Stimulated activated effector memory CD8-positive, alpha-beta T cell treated with anti-CD3 and anti-CD28 coated beads, Interleukin-12 subunit alpha, Interleukin-12 subunit beta, amount 100 ng/mL, for 72 hours (primary cell): Measurements from ENCODE around the gene FOXK1.

Experiments used
- ATAC-seq: fragments of 150-1000 bp; cut with Tn5 transposase; 2 replicates; pipeline ENCODE4 v1.10.0; 2021
- DNase-seq, 2 donors: peaks; one replicate each; pipeline ENCODE4 v3.0.0; 2021 to 2022; ENCODE audit warnings: low spot score in 2 of 2
- H3K27ac Mint-ChIP-seq: one replicate; pipeline ENCODE4 v1.8.0; 2022; ENCODE audit warnings: mild to moderate bottlenecking, mixed read lengths
- H3K36me3 Mint-ChIP-seq: one replicate; pipeline ENCODE4 v1.8.0; 2022; ENCODE audit warnings: mild to moderate bottlenecking, mixed read lengths
- H3K4me1 Mint-ChIP-seq: one replicate; pipeline ENCODE4 v1.8.0; 2022; ENCODE audit warnings: mixed read lengths
- H3K4me3 Mint-ChIP-seq: one replicate; pipeline ENCODE4 v1.8.0; 2022; ENCODE audit warnings: mild to moderate bottlenecking, mixed read lengths
- H3K9me3 Mint-ChIP-seq: one replicate; pipeline ENCODE4 v1.8.0; 2022; ENCODE audit warnings: mixed read lengths

FOXK1 gene

GRCh38 chr7:4764402-4765007 is 82.4 kb downstream of the FOXK1 start:
- H3K9me3 Mint-ChIP-seq = no peaks in the 10 kb centered on the region
- no peak overlapping the region for H3K4me3 Mint-ChIP-seq
- no peak for DNase-seq
- H3K36me3 Mint-ChIP-seq = peaks cover 57% of the 10 kb centered on the region
- no peak for ATAC-seq
- H3K4me1 Mint-ChIP-seq = no peaks in the 10 kb centered on the region
- H3K27ac Mint-ChIP-seq = peak overlapping the region; percentile 45

DNA sequence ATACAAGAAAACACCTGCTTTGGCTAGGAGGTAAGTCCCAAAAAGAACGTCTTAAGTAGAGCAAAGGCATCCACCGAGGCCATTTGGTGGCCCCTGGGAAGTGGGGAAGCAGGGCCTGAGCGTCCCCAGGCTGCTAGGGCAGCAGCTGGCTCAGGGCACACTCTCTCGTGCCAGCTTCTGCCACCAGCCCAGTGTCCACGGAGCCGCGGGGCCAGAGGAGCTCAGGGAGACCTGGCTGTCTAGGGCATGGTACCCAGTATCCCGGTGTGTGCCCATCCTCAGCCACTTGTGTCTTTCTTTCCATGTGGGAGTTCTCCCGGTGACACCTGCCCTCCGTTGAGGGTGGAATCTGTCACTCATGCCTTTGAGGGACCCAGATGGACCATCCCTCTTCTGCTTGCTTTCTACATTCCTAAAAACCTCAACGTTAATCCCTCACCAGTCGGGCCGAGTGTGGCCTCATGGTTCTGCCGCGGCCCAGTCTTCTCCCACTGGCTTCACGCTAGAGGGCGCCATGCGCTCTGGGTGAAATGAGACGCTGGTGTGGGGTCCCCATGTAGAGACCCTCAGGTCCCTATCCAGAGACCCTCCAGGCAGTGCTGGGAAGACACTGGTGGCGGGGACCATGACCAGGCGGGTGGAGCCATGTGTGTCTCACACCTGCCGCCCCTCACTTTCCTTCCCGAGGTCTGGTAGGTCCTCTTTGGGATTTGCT is 83.8 kb downstream of the FOXK1 start:
- no peak for DNase-seq
- Mint-ChIP-seq H3K4me3 (no peak overlapping the region), H3K36me3 (peaks cover 43% of the 10 kb centered on the region), H3K27ac (no peak overlapping the region), H3K9me3 (no peaks in the 10 kb centered on the region), H3K4me1 (no peaks in the 10 kb centered on the region)
- ATAC-seq = no peak

- Mint-ChIP-seq H3K36me3 (peaks cover 36% of the 10 kb centered on the region), H3K9me3 (no peaks in the 10 kb centered on the region), H3K27ac (no peak overlapping the region), H3K4me1 (no peaks in the 10 kb centered on the region), H3K4me3 (no peak overlapping the region)
- ATAC-seq = no peak
- no peak for DNase-seq
Observed at GRCh38 chr7:4766666-4767519, 84.8 kb downstream of the FOXK1 start.

DNA sequence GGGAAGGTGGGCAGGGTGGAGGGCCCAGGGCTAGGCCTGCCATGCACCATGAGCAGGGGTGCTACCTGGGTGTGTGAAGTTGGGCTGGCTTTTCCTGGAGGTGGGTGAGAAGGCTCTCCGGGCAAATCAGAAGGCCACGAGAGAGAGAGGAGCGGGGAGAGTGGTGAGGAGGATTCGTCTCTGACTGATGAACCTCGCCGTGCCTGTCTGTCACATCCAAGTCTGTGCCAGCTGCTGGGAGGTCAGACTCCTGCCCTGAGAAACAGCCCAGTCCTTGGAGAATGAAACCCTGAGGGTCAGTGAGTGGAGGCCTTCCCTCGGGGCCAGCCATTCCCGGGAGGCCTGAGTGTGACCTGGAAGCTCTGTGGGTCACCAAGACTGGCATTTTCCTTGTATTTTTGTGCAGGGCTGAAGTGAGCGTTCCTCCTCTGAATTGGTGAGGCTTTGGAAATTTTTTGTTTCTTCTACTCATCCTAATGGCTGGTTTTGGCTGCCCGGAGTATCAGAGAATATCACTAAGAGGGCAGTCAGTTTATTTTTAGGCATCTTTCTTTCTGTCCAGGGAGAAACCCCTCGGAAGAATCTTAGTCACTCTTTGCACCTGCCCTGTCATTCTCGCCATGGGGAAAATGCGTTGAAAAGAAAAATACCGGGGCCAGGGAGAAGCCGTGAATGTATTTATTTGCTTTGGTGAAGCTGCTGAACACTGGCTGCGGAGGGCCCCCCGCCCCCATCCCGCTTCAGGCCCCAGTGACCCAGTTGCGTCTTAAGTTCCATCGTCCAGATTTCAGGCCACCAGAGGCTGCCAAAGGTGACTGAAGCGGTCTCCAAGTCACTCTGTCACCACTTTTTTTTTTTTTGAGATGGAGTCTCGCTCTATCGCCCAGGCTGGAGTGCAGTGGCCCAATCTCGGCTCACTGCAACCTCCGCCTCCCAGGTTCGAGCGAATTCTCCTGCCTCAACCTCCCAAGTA is 86.8 kb downstream of the FOXK1 start:
- Mint-ChIP-seq H3K36me3 (peaks cover 19% of the 10 kb centered on the region), H3K4me3 (no peak overlapping the region), H3K4me1 (peaks cover under 1% of the 10 kb centered on the region), H3K9me3 (no peaks in the 10 kb centered on the region), H3K27ac (peak overlapping the region; percentile 12)
- ATAC-seq (no peak), DNase-seq (no peak)

GRCh38 chr7:4769761-4770160 is 87.7 kb downstream of the FOXK1 start:
- H3K4me1 Mint-ChIP-seq = peaks cover 9% of the 10 kb centered on the region
- H3K9me3 Mint-ChIP-seq = no peaks in the 10 kb centered on the region
- H3K4me3 Mint-ChIP-seq = no peak overlapping the region
- peak overlapping the region; percentile 34 for H3K27ac Mint-ChIP-seq
- ATAC-seq (no peak), DNase-seq (no peak)
- H3K36me3 Mint-ChIP-seq = peaks cover 12% of the 10 kb centered on the region

- no peak for ATAC-seq
- Mint-ChIP-seq H3K27ac (peak overlapping the region; percentile 34), H3K4me1 (peaks cover 16% of the 10 kb centered on the region), H3K9me3 (no peaks in the 10 kb centered on the region), H3K36me3 (peaks cover 18% of the 10 kb centered on the region), H3K4me3 (no peak overlapping the region)
- no peak for DNase-seq
Observed at GRCh38 chr7:4770886-4771285, 88.8 kb downstream of the FOXK1 start.

- no peak overlapping the region for H3K27ac Mint-ChIP-seq
- H3K4me1 Mint-ChIP-seq = peaks cover 23% of the 10 kb centered on the region
- H3K9me3 Mint-ChIP-seq = no peaks in the 10 kb centered on the region
- DNase-seq (no peak), ATAC-seq (no peak)
- H3K4me3 Mint-ChIP-seq = no peak overlapping the region
- peaks cover 13% of the 10 kb centered on the region for H3K36me3 Mint-ChIP-seq
Observed at GRCh38 chr7:4771737-4772136, 89.6 kb downstream of the FOXK1 start.

GRCh38 chr7:4772306-4772705 is 90.2 kb downstream of the FOXK1 start:
- H3K9me3 Mint-ChIP-seq = no peaks in the 10 kb centered on the region
- H3K36me3 Mint-ChIP-seq = peaks cover 13% of the 10 kb centered on the region
- ATAC-seq (no peak), DNase-seq (no peak)
- no peak overlapping the region for H3K4me3 Mint-ChIP-seq
- no peak overlapping the region for H3K27ac Mint-ChIP-seq
- H3K4me1 Mint-ChIP-seq = peaks cover 28% of the 10 kb centered on the region

DNA sequence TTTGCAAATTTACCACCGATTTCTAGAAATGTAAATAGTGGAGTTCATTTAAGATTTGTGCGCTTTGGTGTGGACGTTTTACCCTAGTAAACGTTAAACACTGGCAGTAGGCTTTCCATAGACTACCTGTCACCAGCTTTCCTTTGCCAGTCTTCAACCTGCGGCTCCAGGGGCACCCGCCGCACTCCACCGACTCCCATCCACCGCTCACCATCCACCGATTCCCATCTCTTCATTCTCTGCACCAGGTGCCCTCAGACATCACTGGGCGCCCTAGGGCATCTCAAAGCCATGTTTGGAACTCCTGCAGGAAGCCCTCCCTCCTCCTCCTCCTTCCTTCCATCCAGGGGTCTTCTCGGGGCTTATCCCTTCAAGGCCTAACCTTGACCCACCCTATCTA is 91.9 kb downstream of the FOXK1 start:
- Mint-ChIP-seq H3K36me3 (peaks cover 20% of the 10 kb centered on the region), H3K27ac (peak overlapping the region; percentile 98), H3K4me1 (peaks cover 38% of the 10 kb centered on the region), H3K9me3 (no peaks in the 10 kb centered on the region), H3K4me3 (peak overlapping the region; percentile 99)
- DNase-seq (no peak), ATAC-seq (no peak)

- Mint-ChIP-seq H3K27ac (peak overlapping the region; percentile 98), H3K9me3 (no peaks in the 10 kb centered on the region), H3K4me3 (peak overlapping the region; percentile 99), H3K36me3 (peaks cover 27% of the 10 kb centered on the region), H3K4me1 (peaks cover 38% of the 10 kb centered on the region)
- ATAC-seq (peak; percentile 42), DNase-seq (no peak)
Observed at GRCh38 chr7:4774658-4775249, 92.7 kb downstream of the FOXK1 start.

GRCh38 chr7:4775250-4775847 is 93.3 kb downstream of the FOXK1 start, which contains the start of gene AP5Z1:
Gene AP5Z1, plus strand, starts transcription at chr7:4775623. Its CDS starts 93 bp downstream, at chr7:4775716.
- Mint-ChIP-seq H3K4me3 (peak within 1 kb of the TSS; percentile 99), H3K4me1 (peaks cover 38% of the 10 kb centered on the region), H3K36me3 (peaks cover 33% of the 10 kb centered on the region), H3K9me3 (no peaks in the 10 kb centered on the region), H3K27ac (peak within 1 kb of the TSS; percentile 98)
- peak; percentile 92 for ATAC-seq
- peak; percentile 86 to 95 for DNase-seq

DNA sequence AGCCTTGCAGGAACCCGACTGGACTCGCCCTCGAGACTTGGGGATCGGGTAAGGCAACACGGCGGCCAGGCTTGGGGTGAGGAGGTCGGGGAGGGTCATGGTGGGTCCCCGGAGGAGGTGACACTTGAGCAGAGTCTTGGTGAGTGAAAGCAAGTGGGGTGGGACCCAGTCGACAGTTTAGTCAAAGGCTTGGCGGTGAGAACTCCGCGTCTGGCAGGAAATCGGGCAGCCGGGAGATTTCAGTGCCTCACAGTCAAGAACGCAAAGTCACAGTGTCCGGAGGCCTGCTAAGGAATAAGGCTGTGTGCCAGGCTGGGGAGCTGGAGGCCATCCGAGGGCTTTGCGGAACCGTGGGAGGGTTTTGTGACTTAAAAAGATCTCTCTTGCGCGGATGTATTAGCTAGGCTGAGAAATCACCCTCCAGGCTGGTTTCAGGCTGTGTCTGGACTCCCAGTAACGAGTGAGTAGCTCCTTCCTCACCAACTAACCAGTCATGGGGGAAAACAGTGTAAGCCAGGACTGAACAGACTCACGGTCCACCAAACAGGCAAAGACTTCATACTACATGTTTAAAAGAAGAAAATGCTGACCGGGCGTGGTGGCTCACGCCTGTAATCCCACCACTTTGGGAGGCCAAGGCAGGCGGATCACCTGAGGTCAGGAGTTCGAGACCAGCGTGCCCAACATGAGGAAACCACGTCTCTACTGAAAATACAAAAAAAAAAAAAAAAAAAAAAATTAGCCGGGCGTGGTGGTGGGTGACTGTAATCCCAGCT is 93.9 kb downstream of the FOXK1 start:
- Mint-ChIP-seq H3K36me3 (peaks cover 40% of the 10 kb centered on the region), H3K27ac (peak overlapping the region; percentile 98), H3K4me3 (peak overlapping the region; percentile 99), H3K4me1 (peaks cover 38% of the 10 kb centered on the region), H3K9me3 (no peaks in the 10 kb centered on the region)
- ATAC-seq (peak; percentile 65), DNase-seq (peak in 1 of 2 donors; percentile 35)

- ATAC-seq (no peak), DNase-seq (no peak)
- Mint-ChIP-seq H3K4me1 (peaks cover 35% of the 10 kb centered on the region), H3K36me3 (peaks cover 63% of the 10 kb centered on the region), H3K27ac (no peak overlapping the region), H3K9me3 (no peaks in the 10 kb centered on the region), H3K4me3 (no peak overlapping the region)
Observed at GRCh38 chr7:4779118-4779517, 97.0 kb downstream of the FOXK1 start.
